GM10266 (cell line): ENCODE measurements around the gene VPS35.

ENCODE experiments used
- DNase-seq: peaks from one replicate; pipeline ENCODE4 v3.0.0; 2012; ENCODE audit errors: extremely low spot score
- TF ChIP-seq, protein P1 (sequence below): IDR thresholded peaks from 2 replicates; pipeline ENCODE4 v1.5.1; 2012; ENCODE audit warnings: mild to moderate bottlenecking, low read depth; ENCODE audit not compliant: control insufficient read depth, insufficient read depth; ENCODE audit errors: missing control alignments

The VPS35 gene

DNA sequence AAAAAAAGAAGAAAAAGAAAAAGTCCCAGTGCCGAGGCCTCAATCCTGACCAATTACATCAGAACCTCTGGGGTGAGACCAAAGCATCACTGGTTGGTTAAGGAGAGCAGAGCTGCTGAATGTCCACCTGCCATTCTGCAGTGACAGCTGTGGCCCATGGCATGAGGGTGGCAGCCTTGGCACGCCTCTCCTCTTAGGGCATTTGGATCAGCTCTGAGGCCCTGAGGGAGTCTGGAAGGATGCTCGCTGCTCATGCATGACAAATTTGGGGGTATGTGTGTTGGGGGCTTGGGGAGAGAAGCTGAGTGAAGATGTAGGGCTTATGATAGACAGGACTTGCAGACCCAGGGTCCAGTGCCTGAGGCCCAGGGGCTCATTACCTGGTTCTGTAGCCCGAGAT, 32.9 kb upstream of the VPS35 start:
- DNase-seq, result no peak
- TF ChIP-seq, protein P1, sequence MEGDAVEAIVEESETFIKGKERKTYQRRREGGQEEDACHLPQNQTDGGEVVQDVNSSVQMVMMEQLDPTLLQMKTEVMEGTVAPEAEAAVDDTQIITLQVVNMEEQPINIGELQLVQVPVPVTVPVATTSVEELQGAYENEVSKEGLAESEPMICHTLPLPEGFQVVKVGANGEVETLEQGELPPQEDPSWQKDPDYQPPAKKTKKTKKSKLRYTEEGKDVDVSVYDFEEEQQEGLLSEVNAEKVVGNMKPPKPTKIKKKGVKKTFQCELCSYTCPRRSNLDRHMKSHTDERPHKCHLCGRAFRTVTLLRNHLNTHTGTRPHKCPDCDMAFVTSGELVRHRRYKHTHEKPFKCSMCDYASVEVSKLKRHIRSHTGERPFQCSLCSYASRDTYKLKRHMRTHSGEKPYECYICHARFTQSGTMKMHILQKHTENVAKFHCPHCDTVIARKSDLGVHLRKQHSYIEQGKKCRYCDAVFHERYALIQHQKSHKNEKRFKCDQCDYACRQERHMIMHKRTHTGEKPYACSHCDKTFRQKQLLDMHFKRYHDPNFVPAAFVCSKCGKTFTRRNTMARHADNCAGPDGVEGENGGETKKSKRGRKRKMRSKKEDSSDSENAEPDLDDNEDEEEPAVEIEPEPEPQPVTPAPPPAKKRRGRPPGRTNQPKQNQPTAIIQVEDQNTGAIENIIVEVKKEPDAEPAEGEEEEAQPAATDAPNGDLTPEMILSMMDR, result no peak

DNA sequence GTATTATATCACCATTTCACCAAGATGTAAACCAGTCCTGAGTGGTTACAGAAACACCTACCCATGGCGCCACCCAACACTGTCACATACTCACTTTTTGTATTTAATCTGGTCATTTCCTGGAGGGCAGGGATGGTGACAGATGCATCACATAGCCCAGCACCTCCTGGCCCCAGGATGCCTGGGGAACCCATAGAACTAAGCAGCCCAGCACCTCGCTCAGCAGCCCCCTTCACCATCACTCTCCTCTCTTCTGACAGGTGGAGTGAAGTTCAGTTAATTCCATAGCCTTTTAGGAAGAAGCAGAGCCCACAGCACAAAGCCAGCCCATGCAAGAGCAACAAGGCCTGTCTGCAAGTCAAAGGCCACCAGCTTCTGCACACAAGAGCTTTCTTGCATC, 31.6 kb upstream of the VPS35 start:
- DNase-seq, result no peak
- TF ChIP-seq, protein P1, result no peak

DNA sequence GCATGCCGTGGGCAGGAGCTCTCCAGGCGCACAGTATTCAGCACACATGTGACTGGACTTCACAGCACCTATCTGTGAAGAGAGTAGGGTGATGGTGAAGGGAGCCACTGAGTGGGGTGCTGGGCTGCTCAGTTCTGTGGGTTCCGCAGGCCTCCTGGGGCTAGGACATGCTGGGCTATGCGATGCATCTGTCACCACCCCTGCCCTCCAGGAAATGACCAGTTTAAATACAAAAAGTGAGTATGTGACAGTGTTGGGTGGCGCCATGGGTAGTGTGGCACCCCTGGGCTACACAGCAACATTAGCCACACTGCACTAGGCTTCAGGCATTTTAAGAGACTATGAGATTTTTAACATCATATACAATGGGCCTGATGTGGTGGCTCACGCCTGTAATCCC, 30.6 kb upstream of the VPS35 start:
- TF ChIP-seq, protein P1, result no peak
- DNase-seq, result no peak

DNA sequence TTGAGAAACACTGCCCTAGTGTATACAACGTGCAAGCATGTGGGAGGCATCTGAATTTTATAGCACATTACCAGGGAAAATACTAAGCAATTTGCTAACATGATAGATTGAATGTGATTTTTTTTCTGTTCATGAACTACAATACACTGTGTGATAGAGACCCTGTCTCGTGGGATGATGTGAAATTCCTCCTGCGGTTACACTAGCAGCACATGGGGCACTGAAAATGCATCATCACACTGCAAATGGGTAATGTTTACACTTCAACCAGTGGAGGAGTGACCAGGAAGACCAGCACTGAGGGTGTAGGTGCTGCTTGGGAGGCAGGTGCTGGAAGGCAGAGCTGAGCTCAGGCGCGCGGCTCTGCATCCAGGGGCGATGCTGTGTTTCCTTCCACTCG, 29.2 kb upstream of the VPS35 start:
- DNase-seq, result no peak
- TF ChIP-seq, protein P1, result no peak

DNA sequence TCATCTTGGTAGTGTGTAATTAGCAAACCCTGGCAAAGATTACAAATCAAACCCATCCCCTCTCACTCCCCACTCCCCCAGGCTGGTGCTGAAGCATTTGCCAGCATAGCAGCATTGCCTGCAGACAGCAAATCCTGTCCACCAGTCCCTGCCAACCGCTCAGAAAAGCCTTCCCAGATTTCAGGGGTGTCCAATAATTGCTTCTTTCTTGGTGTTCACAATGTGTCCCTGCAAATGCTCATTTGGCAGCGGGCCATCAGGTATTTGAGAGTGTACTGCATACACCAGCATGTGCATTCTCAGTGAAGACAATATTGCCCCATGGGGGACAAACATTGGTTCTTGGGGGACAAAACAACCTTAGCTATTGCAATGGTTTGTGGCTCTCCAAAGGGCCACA, 28.7 kb upstream of the VPS35 start:
- DNase-seq, result no peak

DNA sequence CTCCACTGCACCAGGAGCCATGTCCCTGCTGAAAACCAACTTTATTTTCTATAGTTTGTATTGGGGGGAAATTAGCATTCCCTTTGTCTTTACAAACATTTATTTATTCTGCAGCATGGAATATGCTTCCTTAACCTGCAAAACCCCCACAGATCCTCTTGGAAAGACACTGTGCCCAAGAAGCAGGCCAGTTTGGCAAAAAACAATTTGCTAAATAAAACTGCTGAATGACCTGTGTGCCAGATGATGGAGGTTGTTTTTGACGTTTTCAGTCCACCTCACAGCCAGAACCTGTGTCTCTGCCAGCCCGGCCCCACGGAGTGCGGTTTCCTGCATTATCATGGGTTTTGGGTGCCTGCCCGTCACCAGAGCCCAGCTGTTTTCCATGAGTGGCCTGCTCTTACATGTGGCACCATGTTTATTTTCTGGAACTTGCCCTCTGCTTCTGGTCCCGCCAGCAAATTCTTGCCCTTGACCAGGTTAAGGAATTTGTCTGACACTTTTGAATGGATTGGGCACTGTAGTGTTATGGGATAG, 26.9 kb upstream of the VPS35 start:
- TF ChIP-seq, protein P1, result no peak
- no peak for DNase-seq

More for the DNA sequence above, 28.7 kb upstream of the VPS35 start:
- TF ChIP-seq, protein P1, result no peak

DNA sequence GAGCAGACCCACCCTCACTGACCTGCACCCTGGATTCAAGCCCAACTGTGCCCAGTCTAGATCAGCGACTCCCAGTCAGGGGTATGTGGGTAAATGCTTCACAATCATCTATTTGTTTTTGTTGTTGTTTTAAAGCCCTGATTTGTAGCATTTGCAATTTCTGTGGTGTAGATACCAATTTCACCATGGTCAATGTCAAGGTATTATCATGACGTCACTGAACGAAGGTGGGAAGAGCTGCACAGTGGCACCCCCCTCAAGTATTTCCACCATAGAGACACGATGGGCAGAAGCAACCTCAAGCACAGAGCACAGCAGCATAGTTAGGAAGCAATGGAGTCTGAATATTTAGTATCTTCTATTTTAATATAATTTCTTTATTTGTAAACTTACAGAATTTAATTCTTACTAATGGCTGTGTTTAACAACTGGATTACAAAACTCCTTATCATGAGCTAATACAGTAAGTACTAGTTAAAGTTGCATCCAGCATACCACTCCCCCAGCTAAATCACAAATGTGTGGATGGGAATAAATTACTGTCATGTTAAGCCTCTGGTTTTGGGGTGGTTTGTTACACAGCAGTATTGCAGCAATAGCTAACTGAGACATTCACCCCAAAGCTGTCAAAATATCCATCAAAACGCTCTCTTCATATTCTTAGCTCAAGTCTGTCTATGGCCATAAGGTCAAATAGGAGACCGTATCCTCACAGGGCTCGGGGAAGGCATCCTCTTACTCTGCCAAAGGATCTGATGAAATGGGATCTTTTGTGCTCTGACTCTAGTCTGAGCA, 26.0 kb upstream of the VPS35 start:
- TF ChIP-seq, protein P1, result no peak
- no peak for DNase-seq
